HG03520 (cell line): ENCODE results near the gene SELENOO.
A peak's percentile ranks its signal among the peaks of the same experiment; 100 is the strongest.
"Not testable (repeated sequence)": the region's sequence is repeated elsewhere in the genome, so short reads cannot be mapped to it uniquely, and the experiment has no call there.

ENCODE experiments used
- ATAC-seq: cut with Tn5 transposase; IDR thresholded peaks from one replicate; pipeline ENCODE4 v1.9.1; 2021; ENCODE audit warnings: mild to moderate bottlenecking, moderate library complexity; ENCODE audit not compliant: unreplicated experiment

Gene SELENOO

GRCh38 chr22:50200461-50201190, at the start of gene SELENOO:
Gene SELENOO, plus strand, starts transcription at chr22:50201011. Its CDS starts 26 bp downstream, at chr22:50201037.
- ATAC-seq = peak; percentile 63

- no peak for ATAC-seq
These were observed 49.0 kb upstream of the SELENOO start for GRCh38 chr22:50151571-50152537.

- no peak for ATAC-seq
These were observed 47.6 kb upstream of the SELENOO start for GRCh38 chr22:50153056-50153755.

GRCh38 chr22:50153756-50154140, 47.1 kb upstream of the SELENOO start:
- no peak for ATAC-seq

GRCh38 chr22:50157709-50158375, 43.0 kb upstream of the SELENOO start:
- no peak for ATAC-seq

GRCh38 chr22:50160947-50161346, 39.9 kb upstream of the SELENOO start:
- ATAC-seq = no peak

GRCh38 chr22:50161508-50162390, 39.1 kb upstream of the SELENOO start:
- ATAC-seq = no peak

- ATAC-seq = no peak
These were observed 38.3 kb upstream of the SELENOO start for GRCh38 chr22:50162391-50162956.

- ATAC-seq = no peak
These were observed 35.2 kb upstream of the SELENOO start for GRCh38 chr22:50165436-50166123.

GRCh38 chr22:50167689-50168489, 32.9 kb upstream of the SELENOO start:
- ATAC-seq = no peak

- ATAC-seq = not testable (repeated sequence)
These were observed 32.2 kb upstream of the SELENOO start for GRCh38 chr22:50168490-50169180.

GRCh38 chr22:50169181-50169759, 31.5 kb upstream of the SELENOO start:
- ATAC-seq = no peak

GRCh38 chr22:50169774-50170341, 31.0 kb upstream of the SELENOO start:
- ATAC-seq = no peak

GRCh38 chr22:50170453-50171318, 30.1 kb upstream of the SELENOO start, which contains the start of gene PANX2:
Gene PANX2, plus strand, starts transcription at chr22:50170731. Its CDS starts 0 bp downstream, at chr22:50170731.
- no peak for ATAC-seq

- ATAC-seq = no peak
These were observed 29.4 kb upstream of the SELENOO start for GRCh38 chr22:50171319-50171964.
